ENCODE data around the gene PLPP3. TPM values are rescaled to one million over a fixed set of nuclear protein-coding genes. Genes with fewer than 3 reads are reported as not detected.

PLPP3 gene
- total and polyA plus RNA-seq, 12 donors, result 16.2 to 136 (median 77.8) TPM

DNA sequence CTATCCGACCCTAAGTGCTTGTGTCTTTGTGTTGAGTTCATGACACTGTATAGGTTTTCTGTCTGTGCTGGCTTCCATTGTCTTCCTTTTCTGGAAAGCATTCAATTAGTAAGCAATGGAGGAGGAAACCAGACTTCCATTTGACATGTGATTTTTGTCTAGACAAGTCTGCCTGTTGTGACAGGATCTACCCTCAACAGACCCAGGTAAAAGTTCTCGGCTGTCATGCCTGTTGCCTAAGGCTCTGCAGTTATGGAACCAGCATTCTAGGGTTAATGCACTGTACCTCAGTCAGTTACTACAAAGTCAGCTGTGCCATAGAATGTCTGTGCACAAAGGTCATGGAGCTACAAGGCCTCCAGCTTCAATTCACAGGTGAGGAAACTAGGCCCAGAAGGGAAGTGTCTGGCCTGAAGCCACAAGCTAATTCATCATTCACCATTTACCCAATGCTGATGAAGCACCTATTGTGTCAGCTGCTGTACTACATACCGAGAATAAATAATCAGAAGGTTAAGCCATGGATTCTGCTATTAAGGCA, 72.3 kb downstream of the PLPP3 start:
- no peak for DNase-seq
- Histone ChIP-seq H3K4me3 (no peak overlapping the region), H3K27ac (peak overlapping the region in 9 of 10 donors; percentile 51 to 83 (median 74)), H3K36me3 (peaks cover 0 to 100% (median 59%) of the 10 kb centered on the region in 9 donors), H3K27me3 (no peaks in the 10 kb centered on the region), H3K4me1 (peaks cover 10 to 91% (median 80%) of the 10 kb centered on the region in 9 donors), H3K9me3 (no peaks in the 10 kb centered on the region)
- no peak for ATAC-seq
- intact Hi-C loops (cut with DNase I), result loop anchor here in 4 of 10 donors (5.0 to 10.0 kb wide), 4 partner anchors 40 to 130 kb away; partner anchors contain the start of gene PLPP3 (in 3 of the 4)
- 60 to 76% methylated on average over 3 of the region's 3 CpGs for WGBS, 2 donors
- TF ChIP-seq, protein P1, sequence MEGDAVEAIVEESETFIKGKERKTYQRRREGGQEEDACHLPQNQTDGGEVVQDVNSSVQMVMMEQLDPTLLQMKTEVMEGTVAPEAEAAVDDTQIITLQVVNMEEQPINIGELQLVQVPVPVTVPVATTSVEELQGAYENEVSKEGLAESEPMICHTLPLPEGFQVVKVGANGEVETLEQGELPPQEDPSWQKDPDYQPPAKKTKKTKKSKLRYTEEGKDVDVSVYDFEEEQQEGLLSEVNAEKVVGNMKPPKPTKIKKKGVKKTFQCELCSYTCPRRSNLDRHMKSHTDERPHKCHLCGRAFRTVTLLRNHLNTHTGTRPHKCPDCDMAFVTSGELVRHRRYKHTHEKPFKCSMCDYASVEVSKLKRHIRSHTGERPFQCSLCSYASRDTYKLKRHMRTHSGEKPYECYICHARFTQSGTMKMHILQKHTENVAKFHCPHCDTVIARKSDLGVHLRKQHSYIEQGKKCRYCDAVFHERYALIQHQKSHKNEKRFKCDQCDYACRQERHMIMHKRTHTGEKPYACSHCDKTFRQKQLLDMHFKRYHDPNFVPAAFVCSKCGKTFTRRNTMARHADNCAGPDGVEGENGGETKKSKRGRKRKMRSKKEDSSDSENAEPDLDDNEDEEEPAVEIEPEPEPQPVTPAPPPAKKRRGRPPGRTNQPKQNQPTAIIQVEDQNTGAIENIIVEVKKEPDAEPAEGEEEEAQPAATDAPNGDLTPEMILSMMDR (IDR thresholded peaks at IDR 0.05), result no peak

- peak overlapping the region in 9 of 10 donors; percentile 51 to 83 (median 74) for H3K27ac ChIP-seq
- TF ChIP-seq, protein P1 (IDR thresholded peaks at IDR 0.05), result no peak
- intact Hi-C loops (cut with DNase I), result loop anchor here in 4 of 10 donors (5.0 to 10.0 kb wide), 4 partner anchors 41 to 129 kb away; partner anchors contain the start of gene PLPP3 (in 3 of the 4)
- 43 to 52% methylated on average over 14 of the region's 14 CpGs for WGBS, 2 donors
- no peaks in the 10 kb centered on the region for H3K9me3 ChIP-seq
- H3K4me3 ChIP-seq, result no peak overlapping the region
- DNase-seq (peak in 1 of 2 donors; percentile 29), ATAC-seq (peak in 6 of 8 donors; percentile 13 to 60 (median 34))
- no peaks in the 10 kb centered on the region for H3K27me3 ChIP-seq
- peaks cover 10 to 91% (median 78%) of the 10 kb centered on the region in 9 donors for H3K4me1 ChIP-seq
- H3K36me3 ChIP-seq, result peaks cover 0 to 97% (median 50%) of the 10 kb centered on the region in 9 donors
Measured at GRCh38 chr1:56505792-56506743, 73.3 kb downstream of the PLPP3 start.

GRCh38 chr1:56502700-56503245, 76.6 kb downstream of the PLPP3 start:
- TF ChIP-seq, protein P1 (IDR thresholded peaks at IDR 0.05), result no peak
- Histone ChIP-seq H3K4me1 (peaks cover 7 to 86% (median 73%) of the 10 kb centered on the region in 9 donors), H3K36me3 (peaks cover 0 to 83% (median 38%) of the 10 kb centered on the region in 9 donors), H3K4me3 (no peak overlapping the region), H3K27ac (peak overlapping the region in 3 of 10 donors; percentile 11 to 54 (median 33)), H3K9me3 (no peaks in the 10 kb centered on the region), H3K27me3 (no peaks in the 10 kb centered on the region)
- intact Hi-C loops (cut with DNase I), result loop anchor here in 1 of 10 donors (10.0 kb wide), 1 partner anchor 72 kb away; the partner anchor contains the start of gene PLPP3
- 71 to 84% methylated on average over 7 of the region's 7 CpGs for WGBS, 2 donors
- DNase-seq (no peak), ATAC-seq (peak in 3 of 8 donors; percentile 24 to 50 (median 27))

DNA sequence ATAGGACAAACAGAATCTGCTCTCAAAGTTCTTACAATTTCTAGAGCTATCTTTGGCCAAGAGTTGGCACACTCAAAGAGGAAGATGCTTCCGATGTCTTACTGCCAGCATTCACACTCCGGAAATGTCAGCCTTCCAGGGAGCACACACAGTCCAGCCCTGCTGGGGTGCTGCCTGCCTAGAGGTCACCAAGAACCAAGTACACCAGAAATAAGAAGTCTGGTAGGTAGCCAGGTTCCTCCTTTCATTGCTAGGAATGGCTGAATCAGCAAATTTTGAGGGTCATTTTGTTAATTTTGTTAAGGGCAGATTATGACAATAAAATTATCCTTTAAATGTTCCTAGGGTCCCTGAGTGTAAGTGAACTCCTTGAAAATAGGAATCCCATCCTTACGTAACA, 77.5 kb downstream of the PLPP3 start:
- Histone ChIP-seq H3K9me3 (no peaks in the 10 kb centered on the region), H3K36me3 (peaks cover 0 to 80% (median 30%) of the 10 kb centered on the region in 9 donors), H3K4me1 (peaks cover 9 to 86% (median 73%) of the 10 kb centered on the region in 9 donors), H3K4me3 (no peak overlapping the region), H3K27me3 (no peaks in the 10 kb centered on the region), H3K27ac (peak overlapping the region in 4 of 10 donors; percentile 11 to 54 (median 30))
- DNase-seq (no peak), ATAC-seq (peak in 3 of 8 donors; percentile 54 to 66 (median 56))
- 56 to 58% methylated on average over 3 of the region's 3 CpGs for WGBS, 2 donors
- intact Hi-C loops (cut with DNase I), result loop anchor here in 1 of 10 donors (10.0 kb wide), 1 partner anchor 73 kb away; the partner anchor contains the start of gene PLPP3
- TF ChIP-seq, protein P1 (IDR thresholded peaks at IDR 0.05), result no peak
